HG03342 (cell line): ENCODE results near the gene TAS2R43.
"Not testable (repeated sequence)": the region's sequence is repeated elsewhere in the genome, so short reads cannot be mapped to it uniquely, and the experiment has no call there.

Source experiments
- ATAC-seq: cut with Tn5 transposase; IDR thresholded peaks from one replicate; pipeline ENCODE4 v1.9.1; 2021; ENCODE audit warnings: mild to moderate bottlenecking, moderate library complexity; ENCODE audit not compliant: unreplicated experiment

TAS2R43 gene, protein sequence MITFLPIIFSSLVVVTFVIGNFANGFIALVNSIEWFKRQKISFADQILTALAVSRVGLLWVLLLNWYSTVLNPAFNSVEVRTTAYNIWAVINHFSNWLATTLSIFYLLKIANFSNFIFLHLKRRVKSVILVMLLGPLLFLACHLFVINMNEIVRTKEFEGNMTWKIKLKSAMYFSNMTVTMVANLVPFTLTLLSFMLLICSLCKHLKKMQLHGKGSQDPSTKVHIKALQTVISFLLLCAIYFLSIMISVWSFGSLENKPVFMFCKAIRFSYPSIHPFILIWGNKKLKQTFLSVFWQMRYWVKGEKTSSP

GRCh38 chr12:11092128-11092527 lies at the start of gene TAS2R43:
TAS2R43 (minus strand) TSS chr12:11092313; CDS start chr12:11092229, 84 bp downstream.
- no peak for ATAC-seq

DNA sequence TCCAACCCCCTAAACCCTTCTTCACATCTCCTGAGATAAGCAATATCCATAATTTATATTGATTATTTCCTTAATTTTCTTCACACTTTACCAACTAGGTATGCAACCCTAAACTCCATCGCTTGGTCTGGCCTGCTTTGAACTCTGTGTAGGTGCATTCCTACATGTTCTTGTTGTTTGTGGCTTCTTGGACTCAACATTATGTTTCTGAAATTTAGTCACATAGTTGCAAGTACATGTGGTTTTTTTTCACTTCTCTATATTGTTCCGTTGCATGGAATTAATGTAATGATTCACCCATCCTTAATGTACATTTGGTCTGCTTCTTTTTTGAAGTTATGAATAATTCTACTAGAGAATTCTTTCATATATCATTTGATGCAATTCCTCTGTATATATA lies 44.0 kb upstream of the TAS2R43 start:
- ATAC-seq = no peak

DNA sequence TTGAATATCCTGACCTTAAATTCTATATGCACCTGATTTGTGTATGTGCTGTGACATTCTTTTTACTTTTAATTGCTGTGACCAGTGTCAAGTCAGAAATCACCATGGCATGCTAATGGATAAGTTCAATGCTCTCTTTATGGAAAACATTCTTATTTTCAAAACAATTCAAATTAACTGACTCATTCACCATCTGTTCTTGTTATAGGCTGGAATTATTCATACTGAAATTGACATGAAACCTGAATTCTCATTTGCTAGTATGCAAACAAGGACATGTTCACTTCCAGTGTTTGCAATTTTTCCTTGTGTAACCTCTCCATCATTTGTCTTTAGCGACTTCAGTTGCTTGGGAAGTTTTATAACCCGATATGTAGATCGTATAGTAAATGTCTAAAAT lies 42.2 kb upstream of the TAS2R43 start, which contains the start of gene TAS2R30:
Gene TAS2R30, minus strand, starts transcription at position 340 of the 400 bp plus-strand sequence. CDS start 400 bp downstream, outside the sequence.
- no peak for ATAC-seq

DNA sequence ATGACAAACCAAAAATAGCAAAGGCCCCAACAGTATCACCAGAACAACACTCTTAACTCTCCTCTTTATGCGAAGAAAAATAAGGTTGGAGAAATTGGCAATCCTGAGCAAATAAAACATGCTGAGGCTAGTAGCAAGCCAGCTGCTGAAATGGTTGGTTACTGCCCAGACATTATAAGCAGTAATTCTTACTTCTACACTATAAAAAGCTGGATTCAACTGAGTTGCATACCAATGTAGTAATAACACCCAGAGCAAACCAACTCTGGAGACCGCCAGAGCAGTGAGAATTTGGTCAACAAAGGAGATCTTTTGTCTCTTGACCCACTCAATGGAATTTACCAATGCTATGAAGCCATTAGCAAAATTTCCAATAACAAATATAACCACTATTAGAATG lies 41.7 kb upstream of the TAS2R43 start:
- ATAC-seq = no peak

DNA sequence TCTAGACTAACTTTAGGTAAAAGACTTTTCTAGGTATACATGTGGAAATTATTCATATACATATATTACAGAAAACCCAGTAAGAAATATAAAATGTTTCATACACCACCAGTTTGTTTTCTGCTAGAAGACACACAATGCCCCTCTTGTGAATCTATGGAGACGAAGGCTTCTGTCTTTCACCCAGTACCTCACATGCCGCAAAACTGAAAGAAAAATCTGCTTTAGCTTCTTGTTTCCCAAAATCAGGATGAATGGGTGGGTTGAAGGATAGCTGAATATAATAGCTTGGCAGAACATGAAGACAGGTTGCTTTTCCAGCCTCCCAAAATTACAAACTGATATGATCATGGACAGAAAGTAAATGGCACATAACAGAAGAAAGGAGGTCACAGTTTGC lies 41.0 kb upstream of the TAS2R43 start:
- no peak for ATAC-seq

- no peak for ATAC-seq
These were observed 38.9 kb upstream of the TAS2R43 start for GRCh38 chr12:11130999-11131398.

DNA sequence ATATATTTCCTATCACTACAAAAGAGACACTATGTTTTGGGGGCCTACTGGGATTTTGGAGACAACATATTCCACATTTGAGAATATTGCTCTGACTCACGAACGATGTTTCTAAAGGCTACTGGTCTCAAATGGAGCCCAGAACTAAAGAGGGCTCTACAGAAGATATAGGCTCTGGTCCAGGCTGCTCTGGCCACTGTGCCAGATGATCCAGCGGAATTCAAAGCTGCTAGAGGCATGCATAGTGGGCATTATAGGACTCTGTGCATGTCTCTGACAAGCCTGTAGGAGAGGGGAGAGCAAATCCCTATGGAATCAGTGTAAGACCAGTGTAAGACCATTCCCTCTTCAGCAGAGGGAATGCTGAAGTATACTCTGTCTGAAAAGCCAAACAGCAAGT lies 38.3 kb upstream of the TAS2R43 start:
- no peak for ATAC-seq

DNA sequence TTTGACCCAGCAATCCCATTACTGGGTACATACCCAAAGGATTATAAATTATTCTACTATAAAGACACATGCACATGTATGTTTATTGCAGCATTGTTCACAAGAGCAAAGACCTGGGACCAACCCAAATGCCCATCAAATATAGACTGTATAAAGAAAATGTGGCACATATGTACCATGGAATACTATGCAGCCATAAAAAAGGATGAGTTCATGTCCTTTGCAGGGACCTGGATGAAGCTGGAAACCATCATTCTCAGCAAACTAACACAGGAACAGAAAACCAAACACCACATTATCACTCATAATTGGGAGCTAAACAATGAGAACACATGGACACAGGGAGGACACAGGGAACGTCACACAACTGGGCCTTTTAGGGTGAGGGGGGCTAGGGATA lies 22.0 kb upstream of the TAS2R43 start:
- ATAC-seq = not testable (repeated sequence)

- not testable (repeated sequence) for ATAC-seq
These were observed 19.1 kb upstream of the TAS2R43 start for GRCh38 chr12:11111213-11111612.

DNA sequence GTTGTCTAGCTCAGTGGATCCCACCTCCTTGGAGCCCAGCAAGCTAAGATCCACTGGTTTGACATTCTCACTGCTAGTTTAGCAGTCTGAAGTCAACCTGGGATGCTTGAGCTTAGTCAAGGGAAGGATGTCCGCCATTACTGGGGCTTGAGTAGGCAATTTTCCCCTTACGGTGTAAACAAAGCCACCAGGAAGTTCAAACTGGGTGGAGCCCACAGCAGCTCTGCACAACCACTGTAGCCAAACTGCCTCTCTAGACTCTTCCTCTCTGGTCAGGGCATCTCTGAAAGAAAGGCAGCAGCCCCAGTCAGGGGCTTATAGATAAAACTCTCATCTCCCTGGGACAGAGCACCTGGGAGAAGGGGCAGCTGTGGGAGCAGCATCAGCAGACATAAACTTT lies 16.7 kb upstream of the TAS2R43 start:
- ATAC-seq = no peak

- no peak for ATAC-seq
These were observed 15.6 kb upstream of the TAS2R43 start for GRCh38 chr12:11107719-11108118.

DNA sequence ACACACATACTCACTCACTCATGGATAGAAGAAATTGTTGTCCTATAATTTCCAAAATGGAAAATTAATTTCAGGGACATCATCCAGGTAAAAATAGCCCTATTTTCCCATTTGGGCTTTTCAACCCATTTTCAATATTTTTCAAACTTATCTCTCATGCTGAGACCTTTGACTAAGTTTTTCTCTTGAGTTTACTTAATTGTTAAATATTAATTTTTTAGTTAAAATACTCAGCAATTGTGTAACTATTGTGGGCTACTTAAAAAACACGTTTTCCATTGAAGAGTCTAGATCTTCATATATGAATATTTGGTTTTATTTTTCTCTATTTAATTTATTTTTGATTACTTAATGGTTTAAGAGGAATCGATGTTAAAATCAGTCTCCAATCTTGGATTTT lies 14.2 kb upstream of the TAS2R43 start:
- ATAC-seq = no peak

- no peak for ATAC-seq
These were observed 13.4 kb upstream of the TAS2R43 start for GRCh38 chr12:11105546-11105945.

GRCh38 chr12:11094910-11095309 lies 2.8 kb upstream of the TAS2R43 start:
- ATAC-seq = not testable (repeated sequence)

DNA sequence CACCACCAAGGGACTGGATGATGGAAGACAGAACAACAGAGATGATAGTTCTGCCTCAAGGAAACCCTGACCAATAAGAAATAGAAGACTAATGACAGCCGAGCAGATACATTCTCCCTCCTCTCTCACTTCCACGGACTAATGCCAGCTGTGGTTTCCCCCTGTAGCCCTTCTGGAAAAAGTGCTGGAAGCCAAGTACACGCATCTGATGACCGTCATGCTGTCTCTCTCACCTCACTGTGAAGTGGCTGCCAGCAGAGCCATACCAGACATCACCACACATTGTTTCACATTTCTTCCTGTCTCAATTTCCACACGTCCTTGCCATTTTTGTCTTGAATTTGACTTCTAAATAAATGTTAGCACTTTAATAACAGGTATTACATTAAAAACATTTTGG lies 2.9 kb downstream of the TAS2R43 start:
- no peak for ATAC-seq

- ATAC-seq = peak; percentile 82
These were observed 6.7 kb downstream of the TAS2R43 start for GRCh38 chr12:11085419-11085818.

GRCh38 chr12:11081987-11082386 lies 10.1 kb downstream of the TAS2R43 start:
- ATAC-seq = no peak

GRCh38 chr12:11078246-11078645 lies 13.9 kb downstream of the TAS2R43 start:
- ATAC-seq = no peak

DNA sequence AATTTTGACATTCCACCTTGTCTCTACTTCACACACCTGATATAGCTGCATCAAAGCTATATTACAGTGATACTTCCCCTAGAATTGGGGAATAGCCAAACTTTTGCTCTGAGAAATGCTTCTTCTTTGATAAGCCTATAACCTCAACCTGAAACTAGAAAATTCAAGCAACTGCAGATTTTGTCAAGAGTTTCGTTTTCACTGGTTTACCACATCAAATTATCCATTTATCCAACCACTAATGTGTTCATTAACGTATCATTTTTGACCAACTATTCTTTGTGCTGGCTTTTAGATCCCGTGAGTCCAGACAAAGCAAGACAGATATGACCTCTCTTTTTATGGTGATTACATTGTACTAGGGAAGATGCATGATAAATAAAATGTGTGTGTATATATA lies 16.5 kb downstream of the TAS2R43 start:
- no peak for ATAC-seq

- no peak for ATAC-seq
These were observed 20.7 kb downstream of the TAS2R43 start for GRCh38 chr12:11071414-11071813.

GRCh38 chr12:11070999-11071398 lies 21.1 kb downstream of the TAS2R43 start:
- ATAC-seq = no peak

- no peak for ATAC-seq
These were observed 22.2 kb downstream of the TAS2R43 start for GRCh38 chr12:11069854-11070365.

DNA sequence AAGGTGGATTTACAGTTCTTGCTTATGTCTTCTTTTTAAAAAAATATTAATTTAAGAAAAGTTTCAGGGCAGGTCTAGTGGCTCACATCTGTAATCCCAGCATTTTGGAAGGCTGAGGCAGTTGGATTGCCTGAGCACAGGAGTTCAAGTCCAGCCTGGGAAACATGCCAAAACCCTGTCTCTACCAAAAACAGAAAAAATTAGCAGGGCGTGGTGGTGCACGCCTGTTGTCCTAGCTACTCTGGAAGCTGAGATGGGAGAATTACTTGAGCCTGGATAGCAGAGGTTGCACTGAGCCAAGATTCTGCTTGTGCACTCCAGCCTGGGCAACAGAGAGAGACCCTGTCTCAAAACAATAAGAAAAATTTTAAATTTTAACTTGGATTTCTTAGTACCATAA lies 24.6 kb downstream of the TAS2R43 start:
- no peak for ATAC-seq
